ENCODE data around the gene HNRNPH3. TPM values are rescaled to one million over a fixed set of nuclear protein-coding genes. Genes with fewer than 3 reads are reported as not detected.

Gene HNRNPH3
- total RNA-seq, 1 donor from 2014 or later = 124 TPM

GRCh38 chr10:68348265-68348741, 16.4 kb downstream of the HNRNPH3 start:
- H3K9me3 Mint-ChIP-seq (ENCODE audit: unreplicated experiment) = no peaks in the 10 kb centered on the region
- no peaks in the 10 kb centered on the region for H3K27me3 Mint-ChIP-seq (ENCODE audit: unreplicated experiment)
- TF ChIP-seq, protein P1, sequence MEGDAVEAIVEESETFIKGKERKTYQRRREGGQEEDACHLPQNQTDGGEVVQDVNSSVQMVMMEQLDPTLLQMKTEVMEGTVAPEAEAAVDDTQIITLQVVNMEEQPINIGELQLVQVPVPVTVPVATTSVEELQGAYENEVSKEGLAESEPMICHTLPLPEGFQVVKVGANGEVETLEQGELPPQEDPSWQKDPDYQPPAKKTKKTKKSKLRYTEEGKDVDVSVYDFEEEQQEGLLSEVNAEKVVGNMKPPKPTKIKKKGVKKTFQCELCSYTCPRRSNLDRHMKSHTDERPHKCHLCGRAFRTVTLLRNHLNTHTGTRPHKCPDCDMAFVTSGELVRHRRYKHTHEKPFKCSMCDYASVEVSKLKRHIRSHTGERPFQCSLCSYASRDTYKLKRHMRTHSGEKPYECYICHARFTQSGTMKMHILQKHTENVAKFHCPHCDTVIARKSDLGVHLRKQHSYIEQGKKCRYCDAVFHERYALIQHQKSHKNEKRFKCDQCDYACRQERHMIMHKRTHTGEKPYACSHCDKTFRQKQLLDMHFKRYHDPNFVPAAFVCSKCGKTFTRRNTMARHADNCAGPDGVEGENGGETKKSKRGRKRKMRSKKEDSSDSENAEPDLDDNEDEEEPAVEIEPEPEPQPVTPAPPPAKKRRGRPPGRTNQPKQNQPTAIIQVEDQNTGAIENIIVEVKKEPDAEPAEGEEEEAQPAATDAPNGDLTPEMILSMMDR (IDR thresholded peaks at IDR 0.05; ENCODE audit: unreplicated experiment) = peak; percentile 84
- H3K4me3 Mint-ChIP-seq (ENCODE audit: unreplicated experiment) = no peak overlapping the region
- peak; percentile 50 for DNase-seq (ENCODE audit: low spot score)
- no peaks in the 10 kb centered on the region for H3K4me1 Mint-ChIP-seq (ENCODE audit: unreplicated experiment)
- H3K27ac Mint-ChIP-seq (ENCODE audit: unreplicated experiment) = no peak overlapping the region
- H3K36me3 Mint-ChIP-seq (ENCODE audit: low read depth, unreplicated experiment) = peaks cover 13% of the 10 kb centered on the region

GRCh38 chr10:68353537-68353936, 21.7 kb downstream of the HNRNPH3 start:
- no peaks in the 10 kb centered on the region for H3K4me1 Mint-ChIP-seq (ENCODE audit: unreplicated experiment)
- H3K4me3 Mint-ChIP-seq (ENCODE audit: unreplicated experiment) = no peak overlapping the region
- H3K27ac Mint-ChIP-seq (ENCODE audit: unreplicated experiment) = no peak overlapping the region
- TF ChIP-seq, protein P1 (IDR thresholded peaks at IDR 0.05; ENCODE audit: unreplicated experiment) = no peak
- no peak for DNase-seq (ENCODE audit: low spot score)
- peaks cover 21% of the 10 kb centered on the region for H3K36me3 Mint-ChIP-seq (ENCODE audit: low read depth, unreplicated experiment)
- H3K27me3 Mint-ChIP-seq (ENCODE audit: unreplicated experiment) = no peaks in the 10 kb centered on the region
- H3K9me3 Mint-ChIP-seq (ENCODE audit: unreplicated experiment) = no peaks in the 10 kb centered on the region

DNA sequence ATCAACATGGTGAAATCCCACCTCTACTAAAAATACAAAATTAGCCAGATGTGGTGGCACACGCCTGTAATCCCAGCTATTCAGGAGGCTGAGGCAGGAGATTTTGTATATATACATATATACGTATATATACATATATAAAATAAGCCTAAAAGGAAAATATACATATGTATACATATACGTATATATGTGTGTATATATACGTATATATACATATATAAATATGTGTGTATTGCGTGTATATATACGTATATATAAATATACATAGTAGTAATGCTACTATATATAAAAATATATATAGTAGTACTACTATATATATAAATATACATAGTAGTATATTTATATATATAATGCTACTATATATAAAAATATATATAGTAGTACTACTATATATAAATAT, 27.3 kb downstream of the HNRNPH3 start:
- DNase-seq (ENCODE audit: low spot score) = no peak
- no peaks in the 10 kb centered on the region for H3K9me3 Mint-ChIP-seq (ENCODE audit: unreplicated experiment)
- H3K4me1 Mint-ChIP-seq (ENCODE audit: unreplicated experiment) = no peaks in the 10 kb centered on the region
- peaks cover 14% of the 10 kb centered on the region for H3K36me3 Mint-ChIP-seq (ENCODE audit: low read depth, unreplicated experiment)
- H3K4me3 Mint-ChIP-seq (ENCODE audit: unreplicated experiment) = no peak overlapping the region
- no peaks in the 10 kb centered on the region for H3K27me3 Mint-ChIP-seq (ENCODE audit: unreplicated experiment)
- H3K27ac Mint-ChIP-seq (ENCODE audit: unreplicated experiment) = no peak overlapping the region
- TF ChIP-seq, protein P1 (IDR thresholded peaks at IDR 0.05; ENCODE audit: unreplicated experiment) = no peak

DNA sequence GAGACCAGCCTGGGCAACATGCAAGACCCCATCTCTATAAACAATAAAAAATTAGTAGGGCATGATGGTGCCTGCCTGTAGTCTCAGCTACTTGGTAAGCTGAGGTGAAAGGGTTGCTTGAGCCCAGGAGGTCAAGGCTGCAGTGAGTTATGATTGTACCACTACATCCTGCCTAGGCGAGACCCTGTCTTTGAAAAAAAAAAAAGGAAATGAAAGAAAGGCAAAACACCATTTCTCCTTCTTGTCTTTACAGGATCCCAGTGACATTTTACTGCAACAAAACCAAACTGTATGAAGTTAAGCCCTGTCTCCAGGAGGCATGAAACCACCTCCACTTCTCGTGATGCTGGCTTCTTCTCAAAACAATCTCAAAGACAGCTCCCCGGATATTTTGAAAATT, 30.7 kb downstream of the HNRNPH3 start:
- DNase-seq (ENCODE audit: low spot score) = no peak
- Mint-ChIP-seq H3K4me3 (ENCODE audit: unreplicated experiment) (no peak overlapping the region), H3K36me3 (ENCODE audit: low read depth, unreplicated experiment) (peaks cover 7% of the 10 kb centered on the region), H3K9me3 (ENCODE audit: unreplicated experiment) (no peaks in the 10 kb centered on the region), H3K27ac (ENCODE audit: unreplicated experiment) (peak overlapping the region; percentile 45), H3K27me3 (ENCODE audit: unreplicated experiment) (no peaks in the 10 kb centered on the region), H3K4me1 (ENCODE audit: unreplicated experiment) (no peaks in the 10 kb centered on the region)
- TF ChIP-seq, protein P1 (IDR thresholded peaks at IDR 0.05; ENCODE audit: unreplicated experiment) = no peak

GRCh38 chr10:68364101-68364886, 32.4 kb downstream of the HNRNPH3 start:
- peaks cover 4% of the 10 kb centered on the region for H3K36me3 Mint-ChIP-seq (ENCODE audit: low read depth, unreplicated experiment)
- TF ChIP-seq, protein P1 (IDR thresholded peaks at IDR 0.05; ENCODE audit: unreplicated experiment) = no peak
- H3K4me3 Mint-ChIP-seq (ENCODE audit: unreplicated experiment) = peak overlapping the region; percentile 53
- no peak for DNase-seq (ENCODE audit: low spot score)
- H3K27ac Mint-ChIP-seq (ENCODE audit: unreplicated experiment) = no peak overlapping the region
- no peaks in the 10 kb centered on the region for H3K9me3 Mint-ChIP-seq (ENCODE audit: unreplicated experiment)
- H3K4me1 Mint-ChIP-seq (ENCODE audit: unreplicated experiment) = no peaks in the 10 kb centered on the region
- H3K27me3 Mint-ChIP-seq (ENCODE audit: unreplicated experiment) = no peaks in the 10 kb centered on the region

All from endothelial cell (in vitro differentiated cells).